ENCODE results near the gene COL18A1.

The COL18A1 gene

GRCh38 chr21:45539046-45539795 lies 134.3 kb downstream of the COL18A1 start:
- no peak overlapping the region for H3K4me3 ChIP-seq (ENCODE audit: low read length)
- TF ChIP-seq, protein P1, sequence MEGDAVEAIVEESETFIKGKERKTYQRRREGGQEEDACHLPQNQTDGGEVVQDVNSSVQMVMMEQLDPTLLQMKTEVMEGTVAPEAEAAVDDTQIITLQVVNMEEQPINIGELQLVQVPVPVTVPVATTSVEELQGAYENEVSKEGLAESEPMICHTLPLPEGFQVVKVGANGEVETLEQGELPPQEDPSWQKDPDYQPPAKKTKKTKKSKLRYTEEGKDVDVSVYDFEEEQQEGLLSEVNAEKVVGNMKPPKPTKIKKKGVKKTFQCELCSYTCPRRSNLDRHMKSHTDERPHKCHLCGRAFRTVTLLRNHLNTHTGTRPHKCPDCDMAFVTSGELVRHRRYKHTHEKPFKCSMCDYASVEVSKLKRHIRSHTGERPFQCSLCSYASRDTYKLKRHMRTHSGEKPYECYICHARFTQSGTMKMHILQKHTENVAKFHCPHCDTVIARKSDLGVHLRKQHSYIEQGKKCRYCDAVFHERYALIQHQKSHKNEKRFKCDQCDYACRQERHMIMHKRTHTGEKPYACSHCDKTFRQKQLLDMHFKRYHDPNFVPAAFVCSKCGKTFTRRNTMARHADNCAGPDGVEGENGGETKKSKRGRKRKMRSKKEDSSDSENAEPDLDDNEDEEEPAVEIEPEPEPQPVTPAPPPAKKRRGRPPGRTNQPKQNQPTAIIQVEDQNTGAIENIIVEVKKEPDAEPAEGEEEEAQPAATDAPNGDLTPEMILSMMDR (conservative IDR thresholded peaks at IDR 0.05; ENCODE audit: low read depth, low read length): no peak
- no peak for DNase-seq (ENCODE audit: low read depth)

- no peak for DNase-seq (ENCODE audit: low read depth)
- no peak overlapping the region for H3K4me3 ChIP-seq (ENCODE audit: low read length)
- TF ChIP-seq, protein P1 (conservative IDR thresholded peaks at IDR 0.05; ENCODE audit: low read depth, low read length): no peak
These were observed 135.0 kb downstream of the COL18A1 start for GRCh38 chr21:45539796-45540600.

- no peak for DNase-seq (ENCODE audit: low read depth)
- TF ChIP-seq, protein P1 (conservative IDR thresholded peaks at IDR 0.05; ENCODE audit: low read depth, low read length): no peak
- H3K4me3 ChIP-seq (ENCODE audit: low read length): no peak overlapping the region
These were observed 135.6 kb downstream of the COL18A1 start for GRCh38 chr21:45540601-45540970.

- TF ChIP-seq, protein P1 (conservative IDR thresholded peaks at IDR 0.05; ENCODE audit: low read depth, low read length): no peak
- peak overlapping the region; percentile 49 for H3K4me3 ChIP-seq (ENCODE audit: low read length)
- DNase-seq (ENCODE audit: low read depth): no peak
These were observed 136.5 kb downstream of the COL18A1 start for GRCh38 chr21:45541221-45542039.

- DNase-seq (ENCODE audit: low read depth): no peak
- TF ChIP-seq, protein P1 (conservative IDR thresholded peaks at IDR 0.05; ENCODE audit: low read depth, low read length): peak; percentile 17
These were observed 137.3 kb downstream of the COL18A1 start, which contains the start of gene SLC19A1 for GRCh38 chr21:45542242-45542666. Gene SLC19A1 (minus strand): TSS chr21:45542440. CDS start chr21:45537959, 4,481 bp downstream.

GRCh38 chr21:45542667-45543370 lies 137.9 kb downstream of the COL18A1 start:
- TF ChIP-seq, protein P1 (conservative IDR thresholded peaks at IDR 0.05; ENCODE audit: low read depth, low read length): no peak
- DNase-seq (ENCODE audit: low read depth): no peak
- H3K4me3 ChIP-seq (ENCODE audit: low read length): peak overlapping the region; percentile 21

More at GRCh38 chr21:45542242-45542666, 137.3 kb downstream of the COL18A1 start, which contains the start of gene SLC19A1:
- peak within 1 kb of the TSS; percentile 49 for H3K4me3 ChIP-seq (ENCODE audit: low read length)

Measured in retinal pigment epithelial cell (primary cell).